ENCODE results near the gene LENG8.

- no peak for TF ChIP-seq CTCF (IDR thresholded peaks at IDR 0.05)
- TF ChIP-seq POLR2A (IDR thresholded peaks at IDR 0.05), result no peak
Observed at GRCh38 chr19:54485851-54486250, 36.9 kb downstream of the LENG8 start.
